CD4-positive, alpha-beta T cell treated with Interleukin-6 for 4 hours (primary cell): Measurements from ENCODE around the gene OR52K1.
"Not testable (repeated sequence)": the region's sequence is repeated elsewhere in the genome, so short reads cannot be mapped to it uniquely, and the experiment has no call there.

Experiments used
- DNase-seq: peaks from one replicate; pipeline ENCODE4 v3.0.0-alpha.2; 2020; ENCODE audit warnings: mixed read lengths

The OR52K1 gene

DNA sequence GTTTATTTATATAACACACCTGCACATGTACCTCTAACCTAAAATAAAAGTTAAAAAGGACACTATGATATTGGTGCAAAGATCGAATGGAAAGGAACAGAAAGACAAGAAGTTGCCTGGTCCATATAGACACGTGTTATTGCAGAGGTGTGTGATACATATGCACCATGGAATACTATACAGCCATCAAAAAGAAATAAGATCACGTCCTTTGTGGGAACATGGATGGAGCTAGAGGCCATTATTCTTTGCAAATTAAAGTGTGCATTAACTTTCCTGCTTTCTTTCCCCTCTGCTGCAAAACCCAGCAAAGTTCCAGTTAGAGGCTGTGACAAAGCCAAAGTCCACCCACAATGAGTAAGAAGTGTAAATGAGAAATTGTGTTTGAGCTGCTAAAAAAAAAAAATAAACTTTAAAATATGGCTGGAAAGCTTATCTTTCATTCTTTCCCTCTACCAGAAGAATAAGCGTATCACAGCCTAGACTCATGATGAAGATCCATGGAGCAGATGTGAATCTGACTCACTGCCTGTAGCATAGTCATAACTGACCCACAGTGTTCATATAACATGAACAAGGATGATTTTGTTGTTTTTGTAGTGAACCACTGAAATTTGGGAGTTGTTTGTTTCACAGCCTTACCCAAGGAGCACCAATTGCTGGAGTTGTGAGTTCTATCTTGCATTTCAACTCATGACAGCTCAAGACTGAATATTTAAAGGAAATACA is 9.6 kb downstream of the OR52K1 start:
- DNase-seq: no peak

DNA sequence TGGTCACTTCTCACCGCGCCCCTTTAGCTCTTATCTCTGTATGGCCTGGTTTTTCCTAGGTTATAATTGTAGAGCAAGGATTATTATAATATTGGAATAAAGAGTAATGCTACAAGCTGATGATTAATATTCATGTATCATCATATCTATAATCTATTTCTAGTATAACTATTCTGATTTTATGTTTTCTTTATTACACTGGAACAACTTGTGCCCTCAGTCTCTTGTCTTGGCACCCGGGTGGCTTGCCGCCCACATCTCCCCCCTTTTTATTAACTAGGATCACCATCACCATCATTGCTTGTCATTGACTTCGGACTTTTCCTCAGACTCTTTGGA is 11.0 kb downstream of the OR52K1 start:
- no peak for DNase-seq

DNA sequence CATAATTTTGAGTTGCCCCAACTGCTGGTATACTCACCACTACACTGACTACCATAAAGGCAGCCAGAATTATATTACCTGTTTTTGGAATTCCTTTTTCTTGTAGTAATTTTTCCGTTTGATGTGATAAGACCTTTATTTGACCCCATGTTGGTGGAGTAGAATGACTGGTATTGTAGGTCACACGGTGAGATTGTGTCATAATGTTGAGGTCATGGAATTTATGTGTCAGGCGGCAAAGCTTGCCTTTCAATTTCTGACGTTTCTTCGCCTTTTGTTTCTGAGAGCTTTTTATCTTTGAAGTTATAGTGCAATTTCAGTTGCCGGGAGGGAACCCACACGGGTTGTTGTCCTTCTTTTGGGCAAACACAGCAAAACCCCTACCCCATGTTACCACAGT is 13.0 kb downstream of the OR52K1 start:
- no peak for DNase-seq

DNA sequence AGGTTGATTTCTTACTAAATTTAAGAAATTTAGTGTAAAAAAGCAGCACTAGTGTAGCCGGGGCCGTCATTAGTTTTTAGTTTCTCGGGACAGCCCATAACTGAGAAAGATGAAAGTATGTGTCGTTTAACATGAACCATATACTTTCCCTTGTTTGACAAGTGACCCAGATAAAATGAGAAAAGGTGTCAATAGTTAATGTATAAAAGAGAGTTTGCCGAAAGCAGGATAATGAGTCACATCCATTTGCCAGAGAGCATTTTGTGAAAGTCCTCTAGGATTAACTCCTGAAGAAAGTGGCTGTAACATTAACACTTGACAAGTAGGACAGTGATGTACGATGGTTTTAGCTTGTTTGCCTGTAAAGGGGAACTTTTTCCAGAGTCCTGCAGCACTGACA is 13.5 kb downstream of the OR52K1 start:
- no peak for DNase-seq

DNA sequence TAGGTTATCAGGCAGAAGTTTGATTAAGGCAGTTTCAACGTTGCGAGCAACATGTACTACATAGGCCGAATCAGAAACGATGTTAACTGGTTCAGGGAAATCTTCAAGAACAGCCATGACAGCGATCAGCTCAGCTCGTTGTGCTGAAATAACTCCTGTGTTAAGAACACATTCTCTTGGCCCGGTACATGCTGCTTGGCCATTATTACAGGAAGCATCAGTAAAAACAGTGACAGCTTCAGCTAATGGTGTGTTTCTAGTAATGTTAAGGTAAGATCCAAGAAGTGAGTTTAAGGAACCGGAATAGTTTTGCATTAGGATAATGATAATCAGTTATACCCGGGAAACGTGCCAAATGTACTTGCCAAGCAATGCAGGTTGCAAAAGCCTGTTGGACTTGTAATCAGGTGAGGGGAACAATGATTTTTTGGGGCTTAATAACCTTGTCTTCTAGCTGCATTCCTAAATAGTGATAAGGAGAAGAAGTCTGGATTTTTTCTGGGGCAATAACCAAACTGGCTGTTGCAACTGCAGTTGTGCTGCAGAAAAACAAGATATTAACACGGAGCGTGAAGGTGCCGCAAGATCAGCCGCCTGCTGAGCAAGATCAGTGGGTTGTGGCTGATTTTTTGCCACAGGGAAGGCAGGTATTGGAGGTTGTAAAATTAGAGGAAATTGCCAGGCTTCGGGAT is 14.3 kb downstream of the OR52K1 start:
- no peak for DNase-seq

DNA sequence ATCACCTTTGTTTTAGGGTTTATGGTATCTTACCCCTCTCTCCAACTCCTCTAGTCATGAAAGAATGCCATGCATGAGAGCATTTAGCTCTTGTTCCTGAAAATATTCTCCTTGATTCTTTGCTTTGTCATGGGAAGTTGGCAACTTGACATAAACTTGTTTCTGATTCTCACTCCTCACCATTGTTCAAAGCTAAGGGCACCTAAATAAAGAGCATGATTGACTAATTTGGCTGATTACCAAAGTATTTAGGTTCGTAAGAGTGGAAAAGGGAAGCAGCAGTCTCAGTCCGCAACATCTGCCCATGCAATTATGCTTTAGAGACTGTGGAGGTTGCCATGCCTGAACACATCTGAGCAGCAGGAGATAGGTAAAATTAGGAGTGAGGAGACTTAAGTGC is 26.4 kb downstream of the OR52K1 start:
- DNase-seq: no peak

DNA sequence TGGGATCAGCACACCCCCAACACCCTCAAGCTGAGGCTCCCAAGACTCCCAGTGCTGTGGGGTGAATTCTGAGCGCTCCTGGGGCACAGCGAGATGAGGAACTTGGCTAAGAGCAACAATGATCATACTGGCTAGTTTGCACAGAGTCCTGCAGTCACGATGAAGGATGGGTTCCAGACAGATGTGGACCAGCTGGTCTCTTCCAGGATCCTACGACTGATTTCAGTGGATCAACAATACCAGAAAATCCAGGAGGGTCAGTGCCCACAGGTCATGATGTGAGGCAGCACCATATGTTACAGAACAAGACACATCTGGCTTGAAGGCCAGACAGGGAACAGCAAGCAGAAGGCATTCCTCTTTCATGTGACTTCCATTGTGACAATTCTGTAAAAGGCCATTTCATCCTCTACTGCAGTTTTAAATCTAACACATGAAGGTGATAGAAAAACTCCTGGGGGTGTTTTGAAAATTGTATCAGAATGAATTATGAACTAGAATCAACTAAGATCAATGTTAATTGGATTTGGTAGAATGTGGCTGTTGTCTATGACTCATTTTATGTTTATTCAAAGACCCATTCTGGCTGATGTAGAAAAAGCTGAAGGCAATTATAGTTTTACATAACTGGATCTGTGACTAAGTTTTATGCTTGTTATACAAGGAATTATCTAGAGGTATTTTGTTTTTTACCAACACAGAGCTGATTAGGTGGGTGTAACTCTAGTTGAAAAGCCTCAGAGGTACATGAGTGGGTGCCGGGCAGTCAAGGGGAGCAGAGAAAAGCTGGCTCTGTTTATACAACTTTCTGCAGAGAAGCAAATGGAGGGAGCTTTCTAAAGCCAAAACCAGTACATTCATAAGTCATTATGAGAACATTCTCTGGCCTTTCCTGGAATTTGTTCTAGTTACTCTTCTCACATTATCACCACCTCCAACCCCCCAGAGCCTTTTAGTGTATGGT is 29.1 kb downstream of the OR52K1 start:
- no peak for DNase-seq

DNA sequence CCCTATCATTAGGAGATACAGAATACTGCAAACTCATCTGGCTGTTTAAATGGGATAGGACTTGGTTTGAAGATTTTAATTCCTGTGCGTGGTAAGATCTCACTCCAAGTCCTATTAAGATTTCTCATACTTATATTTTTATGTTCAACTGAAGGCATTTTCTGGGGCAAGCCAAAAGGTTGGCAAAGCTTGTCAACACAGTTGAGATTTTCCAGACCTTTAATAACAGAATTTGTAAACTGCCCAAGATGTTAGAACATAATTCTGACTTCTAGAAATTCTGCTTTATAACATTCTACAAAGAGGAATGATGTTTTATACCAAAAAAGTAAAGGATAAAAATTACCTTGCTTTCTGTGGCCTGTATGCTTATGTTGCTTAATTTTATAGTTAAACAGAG is 31.8 kb downstream of the OR52K1 start:
- no peak for DNase-seq

DNA sequence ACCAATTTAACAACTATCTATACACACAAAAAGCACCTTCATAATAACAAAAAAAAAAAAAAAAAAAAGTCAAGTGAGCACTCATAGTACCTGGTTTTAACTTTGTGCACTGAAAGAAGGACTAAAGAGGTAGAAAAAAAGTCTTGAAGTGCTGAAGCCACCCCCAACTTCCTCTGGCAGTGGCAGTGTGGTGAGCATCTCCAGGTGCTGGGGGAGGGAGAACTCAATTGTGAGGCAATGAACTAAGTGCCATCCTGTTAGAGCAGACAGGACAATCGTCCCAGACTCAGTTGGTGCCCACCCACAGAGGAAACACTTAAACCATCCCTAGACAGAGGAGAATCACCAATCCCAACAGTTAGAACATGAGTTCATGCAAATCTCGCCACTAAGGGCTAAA is 39.9 kb downstream of the OR52K1 start:
- DNase-seq: no peak

DNA sequence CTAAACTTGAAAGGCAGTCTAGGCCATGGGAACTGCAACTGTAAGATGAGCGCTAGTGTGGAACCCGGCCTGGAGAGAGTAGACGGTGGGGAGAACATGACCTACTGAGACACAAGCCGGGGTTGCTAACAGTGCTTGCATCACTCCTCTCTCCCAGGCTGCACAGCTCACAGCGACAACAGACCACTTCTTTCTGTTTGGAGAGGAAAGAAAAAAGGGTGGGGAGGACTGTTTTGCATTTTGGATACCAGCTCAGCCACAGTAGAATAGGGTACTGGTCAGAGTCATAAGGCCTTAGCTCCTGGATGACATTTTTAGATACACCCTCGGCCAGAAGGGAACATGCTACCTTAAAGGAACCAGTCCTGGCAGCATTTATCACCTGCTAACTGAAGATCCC is 40.3 kb downstream of the OR52K1 start:
- DNase-seq: no peak

DNA sequence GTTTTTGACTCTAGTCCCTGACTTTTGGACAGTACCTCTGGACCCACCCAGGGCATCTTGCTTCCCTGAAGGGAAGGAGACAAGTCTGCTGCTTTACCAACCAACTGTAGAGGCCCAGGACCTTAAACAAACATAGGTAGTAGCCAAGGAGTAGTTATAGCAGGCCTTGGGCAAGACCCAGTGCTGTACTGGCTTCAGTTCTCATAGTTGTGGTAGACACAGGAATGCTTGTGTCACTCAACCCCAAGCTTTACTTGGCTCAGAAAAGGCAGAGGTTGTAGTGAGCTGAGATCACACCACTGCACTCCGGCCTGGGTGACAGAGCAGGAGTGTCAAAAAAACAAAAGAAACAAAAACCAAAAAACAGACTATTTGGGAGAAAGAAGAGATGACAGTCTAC is 41.2 kb downstream of the OR52K1 start:
- DNase-seq: no peak

DNA sequence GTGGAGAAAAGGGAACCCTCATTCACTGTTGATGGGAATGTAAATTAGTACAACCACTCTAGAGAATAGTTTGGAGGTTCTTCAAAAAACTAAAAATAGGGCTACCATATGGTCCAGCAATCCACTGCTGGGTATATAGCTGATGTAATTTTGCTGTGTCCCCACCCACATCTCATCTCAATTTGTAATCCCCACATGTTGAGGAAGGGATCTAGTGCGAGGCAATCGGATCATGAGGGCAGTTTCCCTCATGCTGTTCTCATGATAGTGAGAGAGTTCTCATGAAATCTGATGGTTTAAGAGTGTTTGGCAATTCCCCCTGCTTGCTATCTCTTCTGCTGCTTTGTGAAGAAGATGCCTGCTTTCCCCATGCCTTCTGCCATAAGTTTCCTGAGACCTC is 45.5 kb downstream of the OR52K1 start:
- no peak for DNase-seq

DNA sequence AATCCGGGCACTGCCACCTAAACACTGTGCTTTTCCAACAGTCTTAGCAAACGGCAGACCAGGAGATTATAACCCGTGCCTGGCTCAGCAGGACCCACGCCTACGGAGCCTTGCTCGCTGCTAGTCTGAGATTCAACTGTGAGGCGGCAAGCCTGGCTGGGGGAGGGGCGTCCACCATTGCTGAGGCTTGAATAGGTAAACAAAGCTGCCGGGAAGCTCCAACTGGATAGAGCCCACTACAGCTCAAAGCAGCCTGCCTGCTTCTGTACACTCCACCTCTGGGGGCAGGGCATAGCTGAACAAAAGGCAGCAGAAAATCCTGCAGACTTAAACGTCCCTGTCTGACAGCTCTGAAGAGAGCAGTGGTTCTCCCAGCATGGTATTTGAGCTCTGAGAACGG is 49.2 kb downstream of the OR52K1 start:
- not testable (repeated sequence) for DNase-seq

DNA sequence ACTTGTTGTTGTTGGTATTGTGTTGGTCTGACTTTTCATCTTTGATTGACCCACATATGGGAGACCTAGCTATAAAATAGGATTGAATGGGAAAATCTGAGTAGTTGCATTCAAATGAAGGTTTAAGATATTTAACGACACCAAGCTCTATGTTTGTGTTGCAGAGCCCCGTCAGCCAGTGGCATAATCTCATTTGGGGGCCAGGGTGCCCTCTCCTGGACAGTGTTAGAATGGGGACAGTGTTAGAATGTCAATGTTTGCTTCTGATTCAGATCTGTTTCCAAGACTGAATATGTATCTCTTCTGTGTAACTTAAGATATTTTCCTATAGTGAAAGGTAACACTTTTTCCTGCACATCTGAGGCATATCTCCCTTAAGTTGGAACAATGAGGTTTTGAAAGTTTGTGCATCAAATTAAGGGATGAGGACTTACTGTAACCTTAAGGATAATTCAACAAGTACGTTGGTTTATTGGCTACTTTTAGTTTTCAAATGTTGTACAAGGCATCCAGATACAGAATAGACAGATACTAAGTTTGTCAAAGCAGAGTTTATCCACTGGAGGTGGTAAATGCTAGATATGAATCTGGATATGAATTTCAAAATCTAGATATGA is 57.3 kb downstream of the OR52K1 start:
- peak; percentile 43 for DNase-seq

DNA sequence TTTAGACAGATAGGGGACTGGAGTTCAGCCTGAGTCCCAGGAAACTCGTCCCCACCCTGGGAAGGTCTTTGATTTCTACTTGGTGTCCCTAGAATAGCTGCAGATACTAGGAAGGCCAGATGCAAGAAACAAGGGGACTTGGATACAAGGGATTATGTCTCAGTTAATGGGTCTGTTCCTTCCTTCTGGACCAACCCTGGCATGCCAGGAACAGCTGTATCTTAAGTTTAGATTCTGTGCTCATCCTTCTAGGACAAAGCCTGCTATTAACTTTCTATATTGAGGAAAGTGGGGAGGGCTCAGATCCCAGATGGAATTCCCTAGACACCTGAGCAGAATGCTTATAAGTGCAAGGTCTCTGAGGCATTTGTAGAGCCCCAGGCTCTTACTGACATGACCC is 58.6 kb downstream of the OR52K1 start:
- no peak for DNase-seq
